Endothelial cell (in vitro differentiated cells): ENCODE data around the gene CTNNA1. TPM values are rescaled to one million over a fixed set of nuclear protein-coding genes. Genes with fewer than 3 reads are reported as not detected.
"Not testable (repeated sequence)": the region's sequence is repeated elsewhere in the genome, so short reads cannot be mapped to it uniquely, and the experiment has no call there.

Experiments used
- DNase-seq: peaks from one replicate; pipeline ENCODE4 v3.0.0; 2021; ENCODE audit warnings: low spot score
- H3K27ac Mint-ChIP-seq: one replicate; pipeline ENCODE4 v1.8.0; 2021; ENCODE audit warnings: mixed read lengths, inconsistent platforms; ENCODE audit not compliant: unreplicated experiment
- H3K27me3 Mint-ChIP-seq: one replicate; pipeline ENCODE4 v1.8.0; 2021; ENCODE audit warnings: mild to moderate bottlenecking, moderate library complexity, mixed read lengths, inconsistent platforms; ENCODE audit not compliant: unreplicated experiment
- H3K36me3 Mint-ChIP-seq: one replicate; pipeline ENCODE4 v1.8.0; 2021; ENCODE audit warnings: mild to moderate bottlenecking, low read depth, mixed read lengths, inconsistent platforms; ENCODE audit not compliant: unreplicated experiment
- H3K4me1 Mint-ChIP-seq: one replicate; pipeline ENCODE4 v1.8.0; 2021; ENCODE audit warnings: mild to moderate bottlenecking, mixed read lengths, inconsistent platforms; ENCODE audit not compliant: unreplicated experiment
- H3K4me3 Mint-ChIP-seq: one replicate; pipeline ENCODE4 v1.8.0; 2021; ENCODE audit warnings: mild to moderate bottlenecking, mixed read lengths, inconsistent platforms; ENCODE audit not compliant: unreplicated experiment
- H3K9me3 Mint-ChIP-seq: one replicate; pipeline ENCODE4 v1.8.0; 2021; ENCODE audit warnings: mixed read lengths, inconsistent platforms; ENCODE audit not compliant: unreplicated experiment
- CTCF ChIP-seq: fragments of 200-600 bp; sonication (generic); IDR thresholded peaks from one replicate; pipeline ENCODE4 v1.5.0; 2021; ENCODE audit warnings: antibody characterized with exemption; ENCODE audit not compliant: unreplicated experiment
- total RNA-seq: library from RNA; stranded (reverse); fragmentation: NEBNext Ultra II Directional; extraction: Animal tissue kit (Norgen Biotek cat#: 25700); gene quantifications from one replicate; pipeline ENCODE4 v1.2.1, GENCODE V29; 2021; ENCODE audit not compliant: unreplicated experiment

The CTNNA1 gene
- total RNA-seq, 1 donor from 2014 or later: 521 TPM

GRCh38 chr5:138726848-138727247 is 26.4 kb upstream of the CTNNA1 start:
- H3K9me3 Mint-ChIP-seq: no peaks in the 10 kb centered on the region
- no peak overlapping the region for H3K4me3 Mint-ChIP-seq
- peaks cover 3% of the 10 kb centered on the region for H3K36me3 Mint-ChIP-seq
- H3K27ac Mint-ChIP-seq: no peak overlapping the region
- no peak for TF ChIP-seq CTCF
- peaks cover 4% of the 10 kb centered on the region for H3K27me3 Mint-ChIP-seq
- no peak for DNase-seq
- H3K4me1 Mint-ChIP-seq: peaks cover 31% of the 10 kb centered on the region

GRCh38 chr5:138730496-138730895 is 22.7 kb upstream of the CTNNA1 start:
- not testable (repeated sequence) for H3K4me3 Mint-ChIP-seq, H3K36me3 Mint-ChIP-seq, H3K9me3 Mint-ChIP-seq, H3K27me3 Mint-ChIP-seq, H3K27ac Mint-ChIP-seq, DNase-seq
- H3K4me1 Mint-ChIP-seq: peaks cover 11% of the 10 kb centered on the region

GRCh38 chr5:138732466-138732865 is 20.8 kb upstream of the CTNNA1 start:
- Mint-ChIP-seq H3K27ac (no peak overlapping the region), H3K9me3 (no peaks in the 10 kb centered on the region), H3K36me3 (peaks cover 3% of the 10 kb centered on the region), H3K27me3 (peaks cover 4% of the 10 kb centered on the region), H3K4me1 (peaks cover 8% of the 10 kb centered on the region), H3K4me3 (no peak overlapping the region)
- TF ChIP-seq CTCF: no peak
- DNase-seq: no peak

- TF ChIP-seq CTCF: no peak
- no peak overlapping the region for H3K27ac Mint-ChIP-seq
- no peaks in the 10 kb centered on the region for H3K9me3 Mint-ChIP-seq
These were observed 20.3 kb upstream of the CTNNA1 start for GRCh38 chr5:138732933-138733332.

GRCh38 chr5:138733509-138733908 is 19.7 kb upstream of the CTNNA1 start:
- Mint-ChIP-seq H3K27ac (no peak overlapping the region), H3K4me3 (no peak overlapping the region), H3K27me3 (peaks cover 4% of the 10 kb centered on the region), H3K4me1 (peaks cover 8% of the 10 kb centered on the region), H3K9me3 (no peaks in the 10 kb centered on the region), H3K36me3 (peaks cover 3% of the 10 kb centered on the region)
- no peak for DNase-seq
- no peak for TF ChIP-seq CTCF

More at GRCh38 chr5:138732933-138733332, 20.3 kb upstream of the CTNNA1 start:
- no peak overlapping the region for H3K4me3 Mint-ChIP-seq
- DNase-seq: no peak
- peaks cover 4% of the 10 kb centered on the region for H3K27me3 Mint-ChIP-seq
- peaks cover 3% of the 10 kb centered on the region for H3K36me3 Mint-ChIP-seq
- peaks cover 8% of the 10 kb centered on the region for H3K4me1 Mint-ChIP-seq
